ENCODE results near the gene GALK1. TPM values are rescaled to one million over a fixed set of nuclear protein-coding genes. Genes with fewer than 3 reads are reported as not detected.

GALK1 gene
- total and polyA plus RNA-seq, 2 of the 13 experiments (the other 11 are each of a cell fraction or from before 2014, with no cell fraction given), result 59.9 to 93.6 TPM

GRCh38 chr17:75783803-75784472 is 18.9 kb upstream of the GALK1 start (continued):
- TF ChIP-seq PRPF4 (IDR thresholded peaks at IDR 0.05; ENCODE audit: low read depth, low read length, poor library complexity, severe bottlenecking) (no peak), ZNF556 (CRISPR knock-in tag; IDR thresholded peaks at IDR 0.05; ENCODE audit: borderline replicate concordance) (0 out of 2 replicates have a peak, but pooled peaks have one; percentile 1), NCOA5 (CRISPR knock-in tag; IDR thresholded peaks at IDR 0.05) (no peak), ZNF773 (CRISPR knock-in tag; IDR thresholded peaks at IDR 0.05; ENCODE audit: borderline replicate concordance) (no peak), PRDM15 (CRISPR knock-in tag; IDR thresholded peaks at IDR 0.05) (no peak), MYC (CRISPR knock-in tag; IDR thresholded peaks at IDR 0.05; ENCODE audit: borderline replicate concordance) (peak; percentile 7; the same call in 1 of the 2 replicates), GTF2F1 (IDR thresholded peaks at IDR 0.05; ENCODE audit: low read length) (no peak), ZNF253 (CRISPR knock-in tag; IDR thresholded peaks at IDR 0.05; ENCODE audit: borderline replicate concordance) (no peak; the same call in 1 of the 2 replicates), RORA (CRISPR knock-in tag; IDR thresholded peaks at IDR 0.05) (no peak), ZNF501 (CRISPR knock-in tag; IDR thresholded peaks at IDR 0.05) (peak; percentile 80), IRF9 (CRISPR knock-in tag; IDR thresholded peaks at IDR 0.05; ENCODE audit: borderline replicate concordance) (no peak), ZNF557 (CRISPR knock-in tag; IDR thresholded peaks at IDR 0.05) (0 out of 2 replicates have a peak, but pooled peaks have one; percentile 19), RAD21 (CRISPR knock-in tag; IDR thresholded peaks at IDR 0.05) (no peak), ZSCAN25 (CRISPR knock-in tag; IDR thresholded peaks at IDR 0.05) (no peak), ZNF432 (CRISPR knock-in tag; IDR thresholded peaks at IDR 0.05; ENCODE audit: borderline replicate concordance) (no peak), FOXO4 (CRISPR knock-in tag; conservative IDR thresholded peaks at IDR 0.05) (no peak), ZNF674 (CRISPR knock-in tag; IDR thresholded peaks at IDR 0.05; ENCODE audit: low read depth) (0 out of 2 replicates have a peak, but pooled peaks have one; percentile 21), MBD4 (IDR thresholded peaks at IDR 0.05; ENCODE audit: borderline replicate concordance, low read length) (no peak), AKNA (CRISPR knock-in tag; IDR thresholded peaks at IDR 0.05; ENCODE audit: borderline replicate concordance) (no peak)

Measured in HepG2 (cell line).